ENCODE measurements around the gene CLDN34.

Gene CLDN34

DNA sequence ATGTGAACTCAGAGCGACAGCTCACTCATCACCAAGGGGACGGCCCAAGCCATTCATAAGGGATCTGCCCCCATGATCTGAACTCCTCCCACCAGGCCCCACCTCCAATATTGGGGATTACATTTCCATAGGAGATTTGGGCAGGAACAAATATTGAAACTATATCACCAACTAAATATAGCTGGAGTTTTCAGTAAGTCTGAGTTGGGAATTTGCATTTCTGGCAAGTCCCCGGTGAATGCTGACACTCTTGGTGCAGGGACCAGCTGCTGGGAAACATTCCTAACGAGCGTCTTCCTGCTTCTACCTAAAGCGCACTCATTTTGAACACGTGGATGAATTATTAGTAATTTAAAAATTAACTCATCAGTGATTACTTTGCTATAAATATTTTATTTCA is 13.2 kb downstream of the CLDN34 start:
- no peak for DNase-seq (ENCODE audit: low read depth in 2 of 2)

DNA sequence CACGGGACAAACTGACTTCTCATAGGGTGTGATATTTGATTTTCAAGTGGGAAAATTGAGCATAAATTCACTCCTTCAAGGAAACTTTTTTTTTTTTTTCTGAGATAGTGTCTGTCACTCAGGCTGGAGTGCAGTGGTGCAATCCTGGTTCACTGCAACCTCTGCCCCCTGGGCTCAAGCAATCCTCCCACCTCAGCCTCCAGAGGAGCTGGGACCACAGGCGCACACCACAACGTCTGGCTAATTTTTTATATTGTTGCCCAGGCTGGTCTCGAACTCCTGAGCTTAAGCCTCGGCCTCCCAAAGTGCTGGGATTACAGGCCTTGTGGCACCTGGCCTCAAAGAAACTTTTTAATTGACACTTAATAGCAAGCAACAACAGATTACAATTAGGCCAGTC is 13.8 kb downstream of the CLDN34 start:
- no peak for DNase-seq (ENCODE audit: low read depth in 2 of 2)

DNA sequence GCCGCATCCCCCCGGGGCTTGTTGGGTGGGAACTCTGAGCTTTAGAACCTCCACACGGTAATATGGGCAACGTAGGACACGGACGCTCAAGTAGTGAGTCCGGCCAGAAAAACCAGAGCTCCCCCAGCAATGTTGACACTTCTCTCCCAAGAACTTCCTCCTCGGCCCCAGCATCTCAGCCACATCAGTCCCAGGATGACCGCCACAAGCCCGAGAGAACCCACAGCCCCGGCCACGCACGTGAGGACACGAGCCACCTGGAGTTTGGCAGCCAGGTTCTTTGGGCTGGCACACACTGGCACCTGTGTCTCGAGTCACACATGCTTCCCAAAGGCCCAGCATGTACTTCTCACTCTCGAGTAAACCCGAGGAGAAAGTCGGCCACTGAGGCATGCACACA is 16.3 kb downstream of the CLDN34 start:
- no peak for DNase-seq (ENCODE audit: low read depth in 2 of 2)

- no peak for DNase-seq (ENCODE audit: low read depth in 2 of 2)
These were observed 16.7 kb downstream of the CLDN34 start for GRCh38 chrX:9983846-9984245.

GRCh38 chrX:9988762-9989161 is 21.6 kb downstream of the CLDN34 start:
- DNase-seq (ENCODE audit: low read depth in 2 of 2) = no peak

GRCh38 chrX:9992061-9992460 is 24.9 kb downstream of the CLDN34 start:
- no peak for DNase-seq (ENCODE audit: low read depth in 2 of 2)

DNA sequence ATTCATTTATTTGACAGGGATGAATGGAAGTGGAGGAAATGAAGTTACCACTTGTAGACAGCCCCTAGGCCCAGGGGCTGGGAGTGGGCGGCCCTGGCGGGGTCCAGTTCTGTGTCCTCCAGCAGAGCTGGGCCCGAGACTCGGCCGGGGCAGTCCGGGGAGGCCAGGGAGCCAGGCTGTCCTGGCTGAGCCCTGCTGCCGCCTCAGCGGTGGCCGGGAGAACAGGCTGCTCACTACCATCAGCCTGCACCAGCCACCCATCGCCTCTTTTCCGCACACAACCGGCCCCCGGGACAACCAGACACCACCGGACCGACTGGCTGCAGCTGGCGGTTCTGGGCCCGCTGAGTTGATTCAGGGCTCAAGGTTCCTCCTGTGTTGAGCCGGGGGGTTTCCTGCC is 25.6 kb downstream of the CLDN34 start:
- DNase-seq (ENCODE audit: low read depth in 2 of 2) = no peak

GRCh38 chrX:9995855-9996339 is 28.7 kb downstream of the CLDN34 start:
- peak in 1 of 2 donors; percentile 52 for DNase-seq (ENCODE audit: low read depth in 2 of 2)

DNA sequence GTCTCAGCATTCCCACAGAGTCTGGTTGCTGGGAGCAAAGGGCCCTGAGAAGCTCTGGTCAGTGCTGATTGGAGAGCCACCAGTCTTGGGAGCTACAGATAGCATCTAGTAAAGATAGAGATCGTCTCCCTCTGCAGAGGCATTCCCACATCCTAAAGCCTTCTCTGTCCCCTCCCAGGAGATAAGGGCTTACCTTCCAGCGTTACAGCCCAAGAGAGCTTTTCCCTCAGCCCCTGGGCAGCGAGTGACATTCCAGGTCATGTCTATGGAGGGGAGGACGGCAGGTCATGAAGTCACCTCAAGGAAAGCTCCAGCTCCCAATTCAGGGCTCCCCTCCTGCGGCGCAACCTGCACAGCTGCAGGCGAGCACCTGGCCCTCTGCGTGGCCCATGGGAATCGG is 29.9 kb downstream of the CLDN34 start:
- no peak for DNase-seq (ENCODE audit: low read depth in 2 of 2)

DNA sequence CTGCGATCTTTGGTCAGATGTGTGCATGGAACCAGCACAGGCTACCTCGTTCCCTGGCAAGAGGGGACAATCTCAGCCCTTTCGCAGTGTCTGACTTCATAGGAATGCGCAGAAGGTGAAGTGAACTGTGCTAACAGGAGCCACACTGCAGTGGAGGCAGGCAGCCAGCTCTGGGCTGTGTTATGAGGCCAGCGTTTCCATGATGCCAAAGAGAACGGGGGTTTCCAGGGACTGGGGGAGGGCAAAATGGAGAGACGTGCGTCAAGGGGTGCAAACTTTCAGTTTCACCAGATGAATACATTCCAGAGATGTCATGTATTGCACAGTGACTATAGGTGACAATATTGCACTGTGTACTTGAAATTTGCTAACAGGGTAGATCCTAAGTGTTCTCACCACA is 30.4 kb downstream of the CLDN34 start:
- peak; percentile 41 to 60 for DNase-seq (ENCODE audit: low read depth in 2 of 2)

GRCh38 chrX:10001496-10001895 is 34.3 kb downstream of the CLDN34 start:
- no peak for DNase-seq (ENCODE audit: low read depth in 2 of 2)

- no peak for DNase-seq (ENCODE audit: low read depth in 2 of 2)
These were observed 37.8 kb downstream of the CLDN34 start for GRCh38 chrX:10004832-10005475.

GRCh38 chrX:10006086-10006485 is 38.9 kb downstream of the CLDN34 start:
- no peak for DNase-seq (ENCODE audit: low read depth in 2 of 2)

- no peak for DNase-seq (ENCODE audit: low read depth in 2 of 2)
These were observed 39.6 kb downstream of the CLDN34 start for GRCh38 chrX:10006770-10007169.

- no peak for DNase-seq (ENCODE audit: low read depth in 2 of 2)
These were observed 40.5 kb downstream of the CLDN34 start for GRCh38 chrX:10007621-10008020.

DNA sequence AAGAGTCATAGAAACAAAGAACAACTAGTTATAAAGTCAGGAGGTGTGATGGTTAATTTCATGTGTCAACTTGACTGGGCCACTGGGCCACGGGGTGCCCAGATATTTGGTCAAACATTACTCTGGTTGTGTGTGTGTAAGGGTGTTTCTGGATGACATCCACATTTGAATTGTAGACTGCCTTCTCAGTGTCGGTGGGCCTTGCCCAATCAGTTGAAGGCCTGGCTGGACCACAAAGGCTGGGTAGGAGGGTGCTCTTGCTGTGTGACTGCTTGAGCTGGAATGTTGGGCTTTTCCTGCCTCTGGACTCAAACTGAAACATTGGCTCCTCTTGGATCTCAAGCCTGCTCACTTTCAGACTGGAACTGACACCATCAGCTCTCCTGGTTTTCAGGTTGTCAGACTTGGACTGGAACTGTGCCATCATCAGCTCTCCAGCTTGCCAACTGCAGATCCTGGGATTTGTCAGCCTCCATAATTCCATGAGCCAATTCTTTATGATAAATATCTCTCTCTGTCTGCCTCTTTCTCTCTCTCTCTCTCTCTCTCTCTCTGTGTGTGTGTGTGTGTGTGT is 41.4 kb downstream of the CLDN34 start:
- no peak for DNase-seq (ENCODE audit: low read depth in 2 of 2)

DNA sequence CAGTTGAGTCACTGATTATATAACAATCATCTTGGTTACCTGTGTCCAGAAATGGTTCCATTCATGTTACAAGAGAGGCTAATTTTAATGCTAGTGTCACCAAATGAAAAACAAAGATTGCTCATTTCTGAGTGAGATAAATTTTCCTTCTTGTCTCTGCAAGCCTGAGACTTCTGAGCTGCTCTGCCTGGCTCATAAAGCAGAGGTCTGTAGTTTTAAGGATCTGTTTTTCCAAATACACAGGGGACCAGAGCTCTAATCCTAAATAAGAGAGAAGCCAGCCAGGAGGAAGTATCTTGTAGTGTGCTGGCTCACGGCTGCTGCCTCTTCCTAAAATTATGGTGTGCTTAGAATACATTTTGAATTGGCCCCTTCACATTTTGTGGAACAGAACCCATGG is 42.6 kb downstream of the CLDN34 start:
- no peak for DNase-seq (ENCODE audit: low read depth in 2 of 2)

GRCh38 chrX:10010686-10011085 is 43.5 kb downstream of the CLDN34 start:
- DNase-seq (ENCODE audit: low read depth in 2 of 2) = no peak

DNA sequence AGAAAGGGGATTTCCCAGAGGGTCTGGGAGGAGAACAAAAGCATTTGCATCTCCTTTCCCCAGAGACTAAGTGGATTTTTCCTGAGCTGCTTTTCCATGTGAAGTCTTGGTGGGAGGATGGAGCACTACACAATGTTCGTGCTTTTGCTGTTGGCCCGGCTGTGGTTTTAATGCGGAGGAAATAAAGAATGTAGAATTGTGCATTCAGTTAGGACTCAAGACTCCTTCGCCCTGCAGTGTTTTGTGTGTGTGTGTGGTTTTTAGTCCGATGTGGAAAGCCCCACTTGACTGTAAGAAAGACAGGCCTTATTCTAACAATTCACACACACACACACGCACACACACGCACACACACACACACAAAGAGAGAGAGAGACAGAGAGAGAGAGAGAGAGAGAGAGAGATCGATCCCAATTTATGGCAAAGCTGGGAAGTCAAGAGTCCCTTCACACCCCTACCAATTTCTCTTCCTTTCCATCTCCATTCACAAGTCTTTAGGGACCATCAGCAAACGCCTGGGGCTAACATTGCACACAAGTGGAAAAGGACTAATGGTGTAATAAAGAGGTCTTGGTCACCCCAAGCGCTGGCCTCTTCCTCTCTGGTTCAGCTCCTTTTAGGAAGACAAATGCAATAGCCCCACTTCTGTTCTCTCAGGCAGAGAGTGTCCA is 44.2 kb downstream of the CLDN34 start:
- no peak for DNase-seq (ENCODE audit: low read depth in 2 of 2)

GRCh38 chrX:10011991-10012390 is 44.8 kb downstream of the CLDN34 start:
- DNase-seq (ENCODE audit: low read depth in 2 of 2) = no peak

DNA sequence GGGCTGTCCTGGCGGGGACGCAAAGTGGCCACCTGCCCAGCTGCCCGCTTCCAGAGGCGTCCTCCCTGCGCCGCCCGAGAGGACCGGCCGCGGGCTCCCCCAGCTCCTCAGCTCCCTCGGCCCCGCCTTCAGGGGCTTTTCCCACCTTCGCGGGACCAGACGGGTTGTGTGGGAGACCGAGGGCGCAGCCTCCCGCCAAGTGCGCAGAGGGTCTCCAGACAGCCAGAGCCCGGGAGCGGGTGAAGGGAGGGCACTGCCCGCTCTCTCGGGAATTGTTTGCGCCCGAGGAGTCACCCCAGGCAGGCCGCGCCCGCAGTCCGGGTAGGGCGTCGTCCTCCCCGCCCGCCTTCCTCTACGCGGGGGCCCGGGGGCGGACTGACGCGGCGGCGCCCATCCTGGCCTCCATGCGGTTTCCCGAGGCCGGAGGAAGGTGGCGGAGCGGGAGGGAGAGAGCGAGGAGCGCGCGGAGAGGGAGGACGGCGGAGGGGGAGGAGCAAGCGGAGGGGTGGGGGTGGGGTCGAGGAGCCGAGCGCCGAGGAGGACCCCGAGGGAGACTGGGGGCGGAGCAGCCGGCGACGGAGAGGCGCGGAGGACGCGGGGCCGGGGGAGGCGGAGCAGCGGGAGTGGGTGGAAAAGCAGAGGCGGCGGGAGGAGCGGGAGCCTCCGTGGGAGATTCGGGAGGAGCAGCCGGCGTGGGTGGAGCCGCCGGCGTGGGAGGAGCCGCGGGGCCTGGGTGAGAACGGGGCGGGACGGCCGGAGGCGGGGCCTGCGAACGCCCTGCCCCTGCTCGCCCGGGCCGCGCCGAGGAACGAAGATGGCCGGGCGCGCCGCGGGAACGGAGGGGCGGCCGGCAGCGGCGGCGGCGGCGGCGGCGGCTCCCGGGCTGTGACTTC is 47.5 kb downstream of the CLDN34 start:
- DNase-seq (ENCODE audit: low read depth in 2 of 2) = peak; percentile 53 to 65

- no peak for DNase-seq (ENCODE audit: low read depth in 2 of 2)
These were observed 48.2 kb downstream of the CLDN34 start for GRCh38 chrX:10015355-10015722.
